Caco-2 (cell line): Measurements from ENCODE around the gene PACSIN1. TPM values are rescaled to one million over a fixed set of nuclear protein-coding genes. Genes with fewer than 3 reads are reported as not detected.

Experiments
- BruUV-seq: library from RNA; stranded (reverse); fragments of 400-500 nt; replicated peaks from 2 replicates; lab custom pipeline; 2021; lab: Mats Ljungman, UMichigan
- CTCF ChIA-PET: fragments of 300-600 bp; sonication (Branson Sonifier 250); formaldehyde crosslinking; loops from one replicate; lab custom pipeline; 2022; ENCODE audit warnings: antibody characterized with exemption; lab: Charles Lee
- POLR2A ChIA-PET: fragments of 300-600 bp; sonication (Branson Sonifier 250); formaldehyde crosslinking; loops from one replicate; lab custom pipeline; 2022; ENCODE audit warnings: antibody characterized with exemption; lab: Charles Lee
- DNase-seq, 2 experiments: peaks; one replicate each; pipeline versions ENCODE4 v3.0.0 to v3.0.0-alpha.2; 2020 to 2022
- H3K27me3 ChIP-seq: replicated peaks from 2 replicates; pipeline ENCODE4 v1.6.0; 2011; ENCODE audit warnings: low read length; ENCODE audit not compliant: control insufficient read depth, insufficient read depth
- H3K36me3 ChIP-seq: 2 replicates; pipeline ENCODE4 v1.5.1; 2011; ENCODE audit warnings: low read length; ENCODE audit not compliant: control insufficient read depth, insufficient read depth
- H3K4me1 ChIP-seq: fragments of 250-450 bp; sonication (Bioruptor Pico); 2 replicates; pipeline ENCODE4 v1.5.1; 2020; ENCODE audit warnings: mild to moderate bottlenecking
- H3K4me3 ChIP-seq: 2 replicates; pipeline ENCODE4 v1.5.1; 2011; ENCODE audit warnings: low read depth, mild to moderate bottlenecking, control low read depth, low read length
- H3K9me3 ChIP-seq: fragments of 250-450 bp; sonication (Bioruptor Pico); 2 replicates; pipeline ENCODE4 v1.5.1; 2020; ENCODE audit warnings: mild to moderate bottlenecking, moderate library complexity
- H3K27ac Mint-ChIP-seq: one replicate; pipeline ENCODE4 v1.8.0; 2022; ENCODE audit warnings: mixed read lengths; ENCODE audit not compliant: unreplicated experiment
- H3K27me3 Mint-ChIP-seq: one replicate; pipeline ENCODE4 v1.8.0; 2022; ENCODE audit warnings: mixed read lengths; ENCODE audit not compliant: insufficient read depth, unreplicated experiment
- H3K36me3 Mint-ChIP-seq: one replicate; pipeline ENCODE4 v1.8.0; 2022; ENCODE audit warnings: mild to moderate bottlenecking, mixed read lengths; ENCODE audit not compliant: insufficient read depth, unreplicated experiment
- H3K4me1 Mint-ChIP-seq: one replicate; pipeline ENCODE4 v1.8.0; 2022; ENCODE audit warnings: low read depth, mixed read lengths; ENCODE audit not compliant: unreplicated experiment
- H3K4me3 Mint-ChIP-seq: one replicate; pipeline ENCODE4 v1.8.0; 2022; ENCODE audit warnings: mild to moderate bottlenecking, moderate library complexity, mixed read lengths; ENCODE audit not compliant: unreplicated experiment
- H3K9me3 Mint-ChIP-seq: one replicate; pipeline ENCODE4 v1.8.0; 2022; ENCODE audit warnings: mixed read lengths; ENCODE audit not compliant: unreplicated experiment
- intact Hi-C: fragments of 100-400 bp; cut with micrococcal nuclease; formaldehyde crosslinking; loops from one replicate; pipeline ENCODE4 v1.10.0; 2022; ENCODE audit not compliant: unreplicated experiment
- total RNA-seq: library from RNA; stranded (reverse); gene quantifications from 2 replicates; pipeline ENCODE4 v1.2.3, GENCODE V29; 2022
- TF ChIP-seq, protein P1 (sequence below), 2 experiments: fragments of 200-600 bp in 1 of 2; IDR thresholded peaks; 1 replicate in 1 of 2; 2 replicates in 1 of 2; pipeline versions ENCODE4 v1.5.1 to v1.8.0; 2011 to 2022; ENCODE audit warnings: antibody characterized with exemption in 1 of 2, control low read depth in 1 of 2, inconsistent platforms in 1 of 2, low read depth in 1 of 2, low read length in 1 of 2, mild to moderate bottlenecking in 1 of 2, moderate library complexity in 1 of 2; ENCODE audit not compliant: insufficient read depth in 1 of 2, severe bottlenecking in 1 of 2, unreplicated experiment in 1 of 2

PACSIN1 gene
- total RNA-seq, 1 experiment from 2014 or later, result 3.7 TPM

- Mint-ChIP-seq H3K36me3 (no peaks in the 10 kb centered on the region), H3K9me3 (no peaks in the 10 kb centered on the region), H3K27me3 (no peaks in the 10 kb centered on the region), H3K4me3 (no peak overlapping the region), H3K4me1 (no peaks in the 10 kb centered on the region), H3K27ac (no peak overlapping the region)
- no peaks in the 10 kb centered on the region for H3K27me3 ChIP-seq
- BruUV-seq, result no TSS peak
- POLR2A ChIA-PET, result no interaction called here
- no peak overlapping the region for H3K4me3 ChIP-seq
- no peak for DNase-seq
- TF ChIP-seq, protein P1, sequence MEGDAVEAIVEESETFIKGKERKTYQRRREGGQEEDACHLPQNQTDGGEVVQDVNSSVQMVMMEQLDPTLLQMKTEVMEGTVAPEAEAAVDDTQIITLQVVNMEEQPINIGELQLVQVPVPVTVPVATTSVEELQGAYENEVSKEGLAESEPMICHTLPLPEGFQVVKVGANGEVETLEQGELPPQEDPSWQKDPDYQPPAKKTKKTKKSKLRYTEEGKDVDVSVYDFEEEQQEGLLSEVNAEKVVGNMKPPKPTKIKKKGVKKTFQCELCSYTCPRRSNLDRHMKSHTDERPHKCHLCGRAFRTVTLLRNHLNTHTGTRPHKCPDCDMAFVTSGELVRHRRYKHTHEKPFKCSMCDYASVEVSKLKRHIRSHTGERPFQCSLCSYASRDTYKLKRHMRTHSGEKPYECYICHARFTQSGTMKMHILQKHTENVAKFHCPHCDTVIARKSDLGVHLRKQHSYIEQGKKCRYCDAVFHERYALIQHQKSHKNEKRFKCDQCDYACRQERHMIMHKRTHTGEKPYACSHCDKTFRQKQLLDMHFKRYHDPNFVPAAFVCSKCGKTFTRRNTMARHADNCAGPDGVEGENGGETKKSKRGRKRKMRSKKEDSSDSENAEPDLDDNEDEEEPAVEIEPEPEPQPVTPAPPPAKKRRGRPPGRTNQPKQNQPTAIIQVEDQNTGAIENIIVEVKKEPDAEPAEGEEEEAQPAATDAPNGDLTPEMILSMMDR (IDR thresholded peaks at IDR 0.05; ENCODE audit: insufficient read depth in 1 of 2, low read depth in 1 of 2, low read length in 1 of 2, severe bottlenecking in 1 of 2, unreplicated experiment in 1 of 2), result no peak
- CTCF ChIA-PET, result no interaction called here
- intact Hi-C loops, result loop anchor here (10.0 kb wide), 1 partner anchor 56 kb away; the partner anchor contains the start of gene PACSIN1
- no peaks in the 10 kb centered on the region for H3K36me3 ChIP-seq
- no peaks in the 10 kb centered on the region for H3K9me3 ChIP-seq
- no peaks in the 10 kb centered on the region for H3K4me1 ChIP-seq
These were observed 55.0 kb downstream of the PACSIN1 start for GRCh38 chr6:34520645-34521462.

GRCh38 chr6:34521463-34522285 lies 55.8 kb downstream of the PACSIN1 start:
- no TSS peak for BruUV-seq
- Mint-ChIP-seq H3K27ac (no peak overlapping the region), H3K36me3 (no peaks in the 10 kb centered on the region), H3K4me3 (no peak overlapping the region), H3K9me3 (no peaks in the 10 kb centered on the region), H3K4me1 (no peaks in the 10 kb centered on the region), H3K27me3 (no peaks in the 10 kb centered on the region)
- intact Hi-C loops, result loop anchor here (10.0 kb wide), 1 partner anchor 57 kb away; the partner anchor contains the start of gene PACSIN1
- TF ChIP-seq, protein P1 (IDR thresholded peaks at IDR 0.05; ENCODE audit: insufficient read depth in 1 of 2, low read depth in 1 of 2, low read length in 1 of 2, severe bottlenecking in 1 of 2, unreplicated experiment in 1 of 2), result no peak
- no peak for DNase-seq
- Histone ChIP-seq H3K4me3 (no peak overlapping the region), H3K4me1 (peaks cover 3% of the 10 kb centered on the region; the same call in 1 of the 2 replicates), H3K9me3 (no peaks in the 10 kb centered on the region), H3K36me3 (no peaks in the 10 kb centered on the region), H3K27me3 (no peaks in the 10 kb centered on the region)
- ChIA-PET CTCF (no interaction called here), POLR2A (no interaction called here)

DNA sequence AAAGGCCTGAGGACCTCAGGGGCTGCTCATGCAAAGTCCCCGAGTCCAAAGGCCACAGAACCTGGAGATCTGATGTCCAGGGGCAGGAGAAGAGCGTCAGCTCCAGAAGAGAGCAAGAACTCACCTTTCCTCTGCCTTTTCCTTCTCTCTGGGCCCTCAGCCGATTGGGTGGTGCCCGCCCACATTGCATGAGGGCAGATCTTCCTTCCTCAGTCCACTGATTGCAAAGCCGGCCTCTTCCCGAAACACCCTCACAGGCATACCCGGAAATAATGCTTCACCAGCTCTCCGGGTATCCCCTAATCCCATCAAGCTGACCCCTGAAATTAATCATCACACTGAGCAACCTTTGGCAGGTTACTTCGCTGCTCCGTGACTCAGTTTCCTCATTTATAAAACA lies 56.9 kb downstream of the PACSIN1 start:
- BruUV-seq, result no TSS peak
- POLR2A ChIA-PET, result no interaction called here

More for the DNA sequence above, 56.9 kb downstream of the PACSIN1 start:
- CTCF ChIA-PET, result no interaction called here
- H3K27me3 Mint-ChIP-seq, result no peaks in the 10 kb centered on the region
- Histone ChIP-seq H3K27me3 (no peaks in the 10 kb centered on the region), H3K36me3 (no peaks in the 10 kb centered on the region), H3K4me3 (no peak overlapping the region), H3K4me1 (peaks cover 10% of the 10 kb centered on the region; the same call in 1 of the 2 replicates), H3K9me3 (no peaks in the 10 kb centered on the region)
- H3K9me3 Mint-ChIP-seq, result no peaks in the 10 kb centered on the region
- no peak overlapping the region for H3K4me3 Mint-ChIP-seq
- no peak overlapping the region for H3K27ac Mint-ChIP-seq
- no peaks in the 10 kb centered on the region for H3K36me3 Mint-ChIP-seq
- DNase-seq, result no peak
- intact Hi-C loops, result loop anchor here (10.0 kb wide), 1 partner anchor 58 kb away; the partner anchor contains the start of gene PACSIN1
- no peaks in the 10 kb centered on the region for H3K4me1 Mint-ChIP-seq
- TF ChIP-seq, protein P1 (IDR thresholded peaks at IDR 0.05; ENCODE audit: insufficient read depth in 1 of 2, low read depth in 1 of 2, low read length in 1 of 2, severe bottlenecking in 1 of 2, unreplicated experiment in 1 of 2), result no peak
